Jurkat, Clone E6-1 (cell line): ENCODE measurements around the gene PRR16.

Experiments used
- DNase-seq: peaks from one replicate; pipeline ENCODE4 v3.0.0-alpha.2; 2011; ENCODE audit warnings: low read depth, low spot score
- H3K4me3 ChIP-seq: 2 replicates; pipeline ENCODE4 v1.5.1; 2011; ENCODE audit warnings: mild to moderate bottlenecking, low read length, control low read depth, moderate library complexity

PRR16 gene

DNA sequence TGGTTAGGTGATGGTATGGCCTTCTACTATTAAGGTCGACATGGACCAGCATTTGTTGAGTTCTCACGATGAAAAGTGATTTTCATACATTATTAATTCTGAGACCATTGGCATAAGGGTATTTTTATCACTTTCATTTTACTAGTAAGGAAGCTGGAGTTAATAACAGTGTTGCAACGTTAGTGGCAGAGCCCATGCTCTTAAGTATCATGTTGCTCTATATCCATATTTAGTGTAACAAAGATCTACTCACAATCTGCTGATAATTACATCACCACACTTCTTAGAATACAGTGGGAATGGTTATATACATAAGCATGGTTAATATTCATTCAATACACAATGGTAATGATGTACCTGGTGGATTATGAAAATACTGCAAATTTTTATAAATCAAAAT, 81.9 kb downstream of the PRR16 start:
- no peak overlapping the region for H3K4me3 ChIP-seq
- no peak for DNase-seq

DNA sequence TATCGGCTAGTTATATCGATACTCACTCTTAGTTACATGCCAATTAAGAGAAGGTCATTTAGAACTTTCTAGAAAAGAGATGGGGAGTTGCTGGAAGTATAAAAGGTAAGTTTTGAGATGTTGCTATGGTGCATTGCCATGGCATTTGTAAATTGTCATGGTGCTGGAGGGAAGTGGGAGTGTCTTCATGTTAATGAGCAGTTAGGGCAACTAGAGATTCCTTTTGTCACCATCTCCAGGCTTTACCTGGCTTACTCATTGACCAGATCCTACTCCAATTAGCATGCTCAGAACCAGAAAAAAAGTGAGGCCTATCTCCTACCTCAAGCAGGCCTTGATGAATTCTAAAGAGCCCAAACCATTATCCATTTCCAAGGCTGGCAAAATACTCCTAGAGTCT, 82.8 kb downstream of the PRR16 start:
- no peak for DNase-seq
- no peak overlapping the region for H3K4me3 ChIP-seq

DNA sequence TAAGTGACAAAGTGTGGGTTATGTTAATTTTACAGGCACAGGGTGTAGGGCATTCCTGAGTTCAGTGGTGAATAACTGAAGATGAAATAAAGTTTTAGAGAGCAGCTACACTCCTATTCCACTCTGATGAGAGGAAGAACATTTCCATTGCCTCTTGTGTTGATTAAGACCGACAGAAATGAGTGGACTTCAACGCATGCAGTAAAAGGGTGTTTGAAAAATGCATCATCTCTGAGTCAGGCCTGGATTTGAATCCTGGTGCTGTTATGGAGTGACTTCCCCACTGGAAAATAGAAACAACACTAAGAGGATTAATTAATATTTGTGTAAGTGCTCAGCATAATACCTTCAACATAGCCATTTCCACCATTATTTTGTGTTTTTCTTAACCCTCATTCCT, 86.3 kb downstream of the PRR16 start:
- DNase-seq: no peak

DNA sequence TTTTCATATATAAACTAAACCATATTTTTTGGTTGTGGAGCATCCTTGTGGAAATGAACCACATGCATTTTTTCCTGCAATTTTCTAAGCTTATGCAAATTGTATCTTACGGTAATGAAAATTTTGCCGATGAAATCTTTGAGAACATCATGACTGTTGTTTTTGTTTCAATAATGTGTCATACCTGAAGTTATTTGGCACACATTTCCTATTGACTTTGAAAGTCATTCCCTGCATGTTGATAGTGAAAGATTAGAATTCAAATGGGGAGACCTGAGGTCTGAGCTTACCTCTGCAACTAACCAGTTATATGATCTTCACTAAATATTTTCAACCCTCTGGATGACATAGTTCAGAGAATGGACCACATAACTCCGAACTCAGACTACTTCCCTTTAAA, 88.5 kb downstream of the PRR16 start:
- no peak for DNase-seq
- H3K4me3 ChIP-seq: no peak overlapping the region

More for the DNA sequence above, 86.3 kb downstream of the PRR16 start:
- H3K4me3 ChIP-seq: no peak overlapping the region

- no peak overlapping the region for H3K4me3 ChIP-seq
- no peak for DNase-seq
Observed at GRCh38 chr5:120555345-120555744, 91.2 kb downstream of the PRR16 start.

- DNase-seq: no peak
- no peak overlapping the region for H3K4me3 ChIP-seq
Observed at GRCh38 chr5:120564013-120564412, 99.9 kb downstream of the PRR16 start.

- no peak for DNase-seq
- H3K4me3 ChIP-seq: no peak overlapping the region
Observed at GRCh38 chr5:120567066-120567465, 103.0 kb downstream of the PRR16 start.

DNA sequence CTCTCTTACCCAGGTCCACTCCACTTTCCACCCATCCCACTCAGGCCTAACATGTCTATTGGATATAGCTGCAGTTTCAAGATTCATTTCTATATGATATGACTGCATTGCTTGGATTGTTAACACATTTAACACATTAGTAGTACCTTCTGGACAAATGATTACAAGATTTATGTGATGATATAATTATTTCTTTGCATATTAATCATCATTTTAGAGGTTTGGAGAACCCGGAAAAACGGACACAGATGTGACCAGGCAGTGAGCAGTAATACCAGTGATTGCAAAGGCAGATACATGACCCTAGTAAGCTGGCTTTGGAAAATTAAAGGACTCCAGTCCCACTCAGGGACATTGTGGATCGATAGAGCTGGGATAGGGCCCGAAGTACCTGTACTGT, 103.8 kb downstream of the PRR16 start:
- DNase-seq: no peak
- no peak overlapping the region for H3K4me3 ChIP-seq

GRCh38 chr5:120568711-120569110, 104.6 kb downstream of the PRR16 start:
- no peak for DNase-seq
- no peak overlapping the region for H3K4me3 ChIP-seq

DNA sequence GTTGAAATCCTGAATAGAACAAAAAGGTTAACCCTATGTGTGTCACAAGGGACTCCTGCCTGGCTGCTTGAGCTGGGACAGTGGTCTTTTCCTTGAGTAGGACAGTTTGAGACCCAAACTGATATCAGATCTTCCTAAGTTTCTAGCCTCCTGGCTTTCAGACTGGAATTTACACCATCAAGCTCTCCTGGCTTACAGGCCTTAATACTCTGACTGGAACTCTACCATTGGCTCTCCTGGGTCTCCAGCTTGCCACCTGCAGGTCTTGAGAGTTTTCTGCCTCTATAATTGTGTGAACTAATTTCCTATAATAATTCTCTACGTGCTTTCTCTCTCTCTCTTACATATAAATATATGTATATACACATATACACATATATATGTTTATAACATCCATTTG, 112.5 kb downstream of the PRR16 start:
- DNase-seq: no peak
- no peak overlapping the region for H3K4me3 ChIP-seq

DNA sequence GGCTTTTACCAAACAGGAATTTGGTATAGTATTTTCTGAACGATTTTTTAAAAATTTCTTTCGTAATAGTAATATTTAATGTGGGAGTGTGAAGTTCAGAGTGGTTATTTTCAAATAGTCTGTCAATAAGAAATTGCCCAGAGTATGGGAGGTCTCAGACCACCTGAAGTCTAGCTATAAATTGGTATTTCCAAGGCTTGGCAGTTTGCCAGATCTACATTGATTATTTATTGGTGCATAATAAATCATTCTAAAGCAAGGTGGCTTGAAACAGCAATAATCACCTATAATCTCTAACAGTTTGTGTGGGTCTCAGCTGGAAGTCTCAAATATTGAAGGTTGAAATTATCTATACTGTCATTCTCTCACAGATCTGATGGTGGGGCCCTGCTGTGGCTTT, 118.5 kb downstream of the PRR16 start:
- no peak for DNase-seq
- no peak overlapping the region for H3K4me3 ChIP-seq

- H3K4me3 ChIP-seq: no peak overlapping the region
- DNase-seq: no peak
Observed at GRCh38 chr5:120586646-120587045, 122.5 kb downstream of the PRR16 start.

GRCh38 chr5:120591911-120592310, 127.8 kb downstream of the PRR16 start:
- no peak overlapping the region for H3K4me3 ChIP-seq
- no peak for DNase-seq

- DNase-seq: no peak
- no peak overlapping the region for H3K4me3 ChIP-seq
Observed at GRCh38 chr5:120599576-120599975, 135.5 kb downstream of the PRR16 start.

- DNase-seq: no peak
- no peak overlapping the region for H3K4me3 ChIP-seq
Observed at GRCh38 chr5:120600639-120601038, 136.5 kb downstream of the PRR16 start.

GRCh38 chr5:120602033-120602432, 137.9 kb downstream of the PRR16 start:
- DNase-seq: no peak
- no peak overlapping the region for H3K4me3 ChIP-seq

DNA sequence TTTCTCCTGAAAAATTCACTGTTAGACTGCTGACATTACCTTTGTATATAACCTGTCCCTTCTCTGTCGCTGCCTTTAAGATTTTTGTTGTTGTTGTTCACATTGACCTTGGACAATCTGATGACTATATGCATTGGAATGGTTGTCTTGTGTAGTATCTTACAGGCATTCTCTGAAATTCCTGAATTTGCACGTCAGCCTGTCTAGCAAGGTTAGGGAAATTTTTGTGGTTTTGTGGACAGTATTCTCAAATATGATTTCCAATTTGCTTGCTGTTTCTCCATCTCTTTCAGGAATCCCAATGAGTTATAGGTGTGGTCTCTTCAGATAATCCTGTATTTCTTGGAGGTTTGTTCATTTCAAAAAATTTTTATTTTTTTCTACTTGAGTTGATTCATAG, 140.8 kb downstream of the PRR16 start:
- H3K4me3 ChIP-seq: no peak overlapping the region
- DNase-seq: no peak

DNA sequence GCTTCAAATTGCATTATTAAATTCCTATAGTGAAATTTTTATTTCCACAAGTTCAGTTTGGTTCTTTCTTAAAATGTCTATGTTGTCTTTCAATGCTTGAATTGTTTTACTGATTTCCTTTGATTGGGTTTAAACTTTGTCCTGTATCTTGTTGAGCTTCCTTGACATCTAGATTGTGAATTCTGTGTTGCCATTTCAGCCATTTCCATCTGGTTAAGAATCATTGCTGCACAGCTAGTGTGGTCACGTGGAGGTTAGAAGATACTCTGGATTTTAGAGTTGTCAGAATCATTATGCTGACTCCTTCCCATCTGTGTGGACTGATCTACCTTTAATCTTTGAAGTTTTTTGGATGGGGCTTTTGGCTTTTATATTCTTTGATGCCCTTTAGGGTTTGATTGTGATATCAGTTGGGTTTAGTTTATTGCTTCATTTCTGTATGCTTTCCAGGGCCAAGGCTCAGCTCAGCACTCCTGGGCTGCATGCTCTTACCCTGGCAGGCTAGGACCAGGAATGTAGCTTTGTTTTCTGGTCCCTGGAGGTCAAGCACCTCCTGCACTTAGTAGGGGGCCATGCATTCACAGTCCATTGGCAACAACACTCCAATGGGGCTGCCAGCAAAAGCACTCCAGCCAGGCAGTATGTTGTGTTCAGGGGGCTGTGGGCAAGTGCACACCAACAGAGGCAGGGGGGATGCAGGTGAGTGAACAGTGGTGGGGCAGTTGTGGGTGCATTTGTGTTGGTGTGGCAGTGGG, 141.4 kb downstream of the PRR16 start:
- no peak overlapping the region for H3K4me3 ChIP-seq
- no peak for DNase-seq

DNA sequence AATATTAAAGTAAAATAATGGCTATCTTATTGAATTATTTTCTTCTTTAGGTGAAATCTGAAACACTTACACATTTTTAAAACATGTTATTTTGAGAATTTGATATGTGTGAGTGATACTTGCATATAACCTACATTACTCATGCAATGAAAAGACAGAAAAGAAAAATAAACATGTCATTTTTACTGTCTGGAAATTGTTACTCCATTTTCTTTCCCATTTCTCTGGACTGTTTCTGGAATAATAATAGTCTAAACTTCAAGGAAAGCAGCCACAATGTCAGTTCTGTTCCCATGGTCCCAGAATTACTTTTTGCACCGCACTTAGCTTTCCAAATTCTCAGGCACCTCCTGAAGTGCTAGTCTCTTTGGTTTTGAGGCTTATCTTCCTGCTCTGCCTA, 145.5 kb downstream of the PRR16 start:
- DNase-seq: no peak
- no peak overlapping the region for H3K4me3 ChIP-seq

- DNase-seq: no peak
- no peak overlapping the region for H3K4me3 ChIP-seq
Observed at GRCh38 chr5:120610145-120610544, 146.0 kb downstream of the PRR16 start.

DNA sequence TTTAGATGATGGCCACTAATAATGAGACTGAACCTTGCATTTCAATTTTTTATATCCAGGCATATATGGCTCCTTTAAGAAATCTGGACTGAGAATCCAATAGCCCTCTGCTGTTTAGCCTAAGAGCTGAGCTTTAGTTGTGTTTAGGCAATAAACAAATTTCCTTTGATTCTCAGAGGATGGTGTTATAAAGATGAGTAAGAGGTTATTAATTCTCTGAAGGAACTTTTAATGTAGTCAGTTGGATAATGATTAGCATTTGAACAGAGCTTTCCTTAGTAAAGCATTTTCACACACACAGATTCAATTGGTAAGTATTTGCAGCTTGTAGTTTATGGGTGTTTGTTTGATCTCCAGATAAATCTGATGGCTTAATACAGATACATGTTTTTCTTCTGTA, 149.6 kb downstream of the PRR16 start:
- DNase-seq: no peak

More for the DNA sequence above, 149.6 kb downstream of the PRR16 start:
- H3K4me3 ChIP-seq: no peak overlapping the region
